GM15510 (cell line): ENCODE measurements around the gene FGFR3.

ENCODE experiments used
- POLR2A ChIP-seq: IDR thresholded peaks from 3 replicates; pipeline ENCODE4 v1.6.1; 2011; ENCODE audit warnings: borderline replicate concordance; ENCODE audit not compliant: insufficient read length; ENCODE audit errors: extremely low read depth

Gene FGFR3

DNA sequence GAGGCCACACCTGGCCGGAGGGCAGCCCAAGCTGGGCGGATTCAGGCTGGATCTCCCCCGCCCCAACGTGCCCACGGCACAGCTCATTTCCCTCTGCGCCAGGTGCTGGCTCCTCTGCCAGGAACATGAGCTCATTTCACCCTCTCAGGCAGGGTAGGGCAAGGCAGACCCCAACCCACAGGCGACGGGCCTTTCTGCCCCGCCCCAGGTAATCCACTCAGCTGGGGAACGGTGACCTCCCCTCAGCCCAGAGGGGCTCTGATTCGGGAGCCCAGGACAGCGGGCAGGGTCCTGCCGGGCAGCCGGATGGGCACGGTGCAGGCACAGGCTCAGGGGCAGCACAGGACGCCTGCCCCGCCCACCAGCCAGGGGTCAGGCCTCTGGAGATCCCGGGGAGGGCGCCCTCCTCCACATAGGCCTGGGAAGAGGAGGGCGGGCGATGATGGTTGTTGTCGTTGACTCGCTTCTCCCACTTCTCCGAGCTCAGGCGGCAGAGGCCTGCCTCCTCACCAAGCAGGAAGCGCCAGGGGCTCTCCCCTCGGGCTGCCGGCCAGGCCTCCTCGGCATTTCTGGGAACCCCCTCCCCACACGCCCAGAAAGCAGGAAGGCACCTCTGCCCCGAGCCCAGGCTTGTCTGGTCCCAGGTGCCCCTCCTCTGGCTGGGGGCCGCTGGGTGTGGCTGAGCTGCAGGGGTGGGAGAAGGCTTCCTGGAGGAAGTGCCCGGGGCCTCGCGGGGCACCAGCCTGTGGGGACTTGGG lies 40.6 kb upstream of the FGFR3 start:
- TF ChIP-seq POLR2A: no peak

DNA sequence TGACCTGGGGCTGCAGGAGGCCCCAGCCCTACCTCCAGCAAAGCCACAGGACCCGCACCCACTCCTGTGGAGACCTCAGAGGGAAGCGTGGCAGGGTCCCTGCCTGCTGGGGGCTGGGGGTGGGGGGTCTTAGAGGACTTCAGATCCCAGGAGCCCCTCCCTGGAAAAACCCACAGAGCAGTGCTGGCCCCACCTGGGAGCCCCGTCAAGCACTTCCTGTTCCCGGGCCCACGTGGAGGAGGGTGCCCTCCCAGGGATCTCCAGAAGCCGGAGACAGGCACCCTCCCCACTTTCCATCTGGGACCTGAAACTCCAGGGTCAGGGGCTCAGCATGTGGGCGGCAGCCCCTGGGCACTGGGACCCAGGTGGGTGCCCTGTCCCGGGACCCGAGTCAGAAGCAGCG lies 39.8 kb upstream of the FGFR3 start:
- no peak for TF ChIP-seq POLR2A

DNA sequence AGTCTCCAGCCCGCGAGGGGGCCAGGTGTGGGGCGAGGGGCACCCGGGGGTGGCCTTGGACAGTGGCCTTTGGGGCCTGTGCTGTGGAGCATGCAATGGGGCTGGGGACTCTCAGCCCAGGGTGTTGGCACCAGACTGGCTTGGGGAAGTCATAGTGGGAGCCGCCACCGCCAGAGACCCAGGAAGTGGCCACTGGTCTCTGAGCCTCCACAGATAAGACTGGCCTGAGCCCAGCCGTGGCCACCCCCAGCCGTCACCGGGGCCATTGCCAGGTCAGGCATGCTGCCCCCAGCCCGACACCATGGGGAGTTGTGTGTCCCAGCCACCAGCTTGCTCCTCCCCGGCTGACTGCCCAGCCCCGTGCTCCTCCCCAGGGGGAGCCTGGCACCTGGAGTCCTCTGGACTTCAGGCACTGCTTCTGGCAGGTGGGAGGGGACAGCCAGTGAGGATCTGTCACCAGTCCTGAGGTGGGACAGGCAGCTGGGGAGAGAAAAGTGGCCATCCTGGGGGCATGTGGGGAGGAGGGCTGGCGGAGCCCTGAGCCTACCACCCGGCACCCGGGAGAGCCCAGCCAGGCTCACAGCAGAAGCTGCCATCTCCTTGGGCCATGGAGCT lies 39.3 kb upstream of the FGFR3 start:
- TF ChIP-seq POLR2A: no peak

DNA sequence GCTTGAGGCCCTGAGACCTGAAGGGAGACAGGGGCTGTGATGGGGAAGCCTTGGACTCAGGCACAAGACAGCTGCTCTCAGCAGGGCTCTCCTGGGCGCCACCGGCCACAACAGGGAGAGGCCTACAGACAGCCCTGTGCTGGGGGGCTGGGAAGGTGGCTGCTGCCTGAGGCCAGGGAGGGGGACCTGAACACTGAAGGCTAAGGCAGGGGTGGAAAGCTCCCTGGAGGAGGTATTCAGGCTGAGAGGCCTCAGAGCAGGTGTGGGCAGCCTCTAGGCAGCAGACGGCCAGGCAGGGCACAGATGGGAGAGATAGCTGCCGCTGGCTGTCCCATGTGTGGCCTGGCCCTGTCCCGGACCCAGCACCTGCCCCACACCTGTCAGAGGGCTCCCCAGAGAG lies 38.8 kb upstream of the FGFR3 start:
- no peak for TF ChIP-seq POLR2A

DNA sequence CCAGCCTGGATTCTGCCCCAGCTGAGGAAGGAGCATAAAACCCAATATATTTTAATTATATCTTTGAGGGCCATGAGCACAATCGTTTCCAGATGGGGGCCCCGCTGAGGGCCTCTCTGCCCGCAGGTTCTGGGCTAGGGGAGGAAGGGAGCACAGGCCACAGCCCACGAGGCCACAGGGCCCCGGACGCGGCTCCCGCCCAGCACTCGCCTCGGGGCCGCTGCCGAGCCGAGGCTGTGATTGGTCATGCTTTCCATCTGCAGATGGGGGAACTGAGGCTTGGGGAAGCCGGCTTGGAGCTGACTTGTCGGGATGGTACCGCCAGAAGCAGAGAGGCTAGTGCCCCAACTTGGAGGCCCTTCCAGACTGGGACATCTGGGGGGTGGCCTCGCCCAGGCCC lies 37.8 kb upstream of the FGFR3 start:
- TF ChIP-seq POLR2A: no peak

DNA sequence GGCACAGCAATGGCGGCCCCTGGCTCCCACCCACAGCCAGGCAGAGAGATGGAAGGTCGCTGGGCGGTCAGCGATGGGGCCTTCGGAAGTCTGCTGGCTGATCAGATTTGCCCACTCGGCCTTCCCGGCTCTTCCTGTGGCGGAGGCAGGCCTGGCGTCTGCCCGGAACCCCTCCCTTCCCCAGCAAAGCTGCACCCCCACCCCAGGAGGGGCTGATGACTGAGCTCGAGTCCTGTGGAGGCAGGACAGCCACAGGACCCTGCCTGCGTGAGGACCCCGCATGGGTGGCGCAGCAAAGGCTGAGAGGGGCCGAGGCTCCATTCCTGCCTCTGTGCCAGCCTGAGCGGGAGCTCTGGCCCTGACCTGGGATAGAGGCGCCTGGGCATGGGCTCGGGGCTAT lies 37.0 kb upstream of the FGFR3 start:
- no peak for TF ChIP-seq POLR2A

DNA sequence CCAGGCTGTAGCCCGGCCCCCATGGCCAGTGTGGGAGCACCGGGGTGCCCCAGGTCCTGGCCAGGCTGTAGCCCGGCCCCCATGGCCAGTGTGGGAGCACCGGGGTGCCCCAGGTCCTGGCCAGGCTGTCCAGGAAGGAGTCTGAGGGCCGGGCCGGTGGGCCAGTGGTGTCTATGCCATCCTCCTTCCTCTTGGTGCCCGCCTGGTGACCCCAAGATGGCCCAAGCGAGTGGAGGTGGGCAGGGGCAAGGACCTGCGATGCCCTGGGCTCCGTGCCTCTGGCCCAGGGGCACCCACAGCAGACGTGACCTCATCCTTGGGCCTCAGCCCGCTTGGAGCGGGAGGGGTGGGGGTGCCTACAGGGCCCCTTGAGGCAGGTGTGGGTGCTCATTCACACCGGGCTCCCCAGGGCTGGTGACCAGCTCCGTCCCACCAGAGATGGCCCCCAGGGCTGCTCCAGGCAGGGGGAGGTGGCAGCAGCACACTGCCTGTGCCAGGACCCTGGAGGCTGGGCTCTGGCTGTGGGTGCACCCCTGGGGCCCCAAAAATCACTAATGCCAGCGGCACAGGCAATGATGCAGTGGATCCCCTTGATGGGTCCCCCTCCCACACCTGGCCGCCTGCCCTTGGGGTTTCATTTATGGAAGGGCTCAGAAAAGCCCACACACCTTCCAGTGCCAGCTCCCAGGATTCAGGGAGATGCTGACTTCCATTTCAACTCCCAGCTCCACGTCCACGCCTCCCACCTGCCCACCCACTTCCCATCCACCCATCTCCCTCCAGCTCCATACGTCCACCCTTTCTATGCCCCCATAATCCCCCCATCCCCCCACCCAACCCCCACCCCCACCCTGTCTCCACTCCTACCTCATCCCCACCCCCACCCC lies 36.0 kb upstream of the FGFR3 start:
- no peak for TF ChIP-seq POLR2A

DNA sequence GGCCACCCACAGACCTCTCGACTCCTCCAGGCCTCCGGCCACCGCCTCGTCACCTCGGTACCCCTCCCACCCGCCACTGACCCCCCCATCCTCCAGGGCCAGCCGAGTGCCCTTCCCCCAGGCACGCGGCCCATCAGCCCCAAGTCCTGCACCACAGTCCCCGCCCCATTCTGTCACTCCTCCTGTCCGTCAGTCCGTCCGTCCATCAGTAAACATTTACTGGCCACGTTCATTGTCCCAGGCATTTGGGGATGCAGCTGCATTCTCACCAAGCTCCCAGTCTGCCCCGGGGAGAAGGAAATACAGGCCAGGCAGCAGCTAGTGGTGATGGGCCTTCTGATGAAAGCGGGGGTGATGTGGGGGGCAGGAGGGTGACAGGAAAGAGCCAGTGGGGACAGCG lies 35.3 kb upstream of the FGFR3 start:
- TF ChIP-seq POLR2A: no peak

DNA sequence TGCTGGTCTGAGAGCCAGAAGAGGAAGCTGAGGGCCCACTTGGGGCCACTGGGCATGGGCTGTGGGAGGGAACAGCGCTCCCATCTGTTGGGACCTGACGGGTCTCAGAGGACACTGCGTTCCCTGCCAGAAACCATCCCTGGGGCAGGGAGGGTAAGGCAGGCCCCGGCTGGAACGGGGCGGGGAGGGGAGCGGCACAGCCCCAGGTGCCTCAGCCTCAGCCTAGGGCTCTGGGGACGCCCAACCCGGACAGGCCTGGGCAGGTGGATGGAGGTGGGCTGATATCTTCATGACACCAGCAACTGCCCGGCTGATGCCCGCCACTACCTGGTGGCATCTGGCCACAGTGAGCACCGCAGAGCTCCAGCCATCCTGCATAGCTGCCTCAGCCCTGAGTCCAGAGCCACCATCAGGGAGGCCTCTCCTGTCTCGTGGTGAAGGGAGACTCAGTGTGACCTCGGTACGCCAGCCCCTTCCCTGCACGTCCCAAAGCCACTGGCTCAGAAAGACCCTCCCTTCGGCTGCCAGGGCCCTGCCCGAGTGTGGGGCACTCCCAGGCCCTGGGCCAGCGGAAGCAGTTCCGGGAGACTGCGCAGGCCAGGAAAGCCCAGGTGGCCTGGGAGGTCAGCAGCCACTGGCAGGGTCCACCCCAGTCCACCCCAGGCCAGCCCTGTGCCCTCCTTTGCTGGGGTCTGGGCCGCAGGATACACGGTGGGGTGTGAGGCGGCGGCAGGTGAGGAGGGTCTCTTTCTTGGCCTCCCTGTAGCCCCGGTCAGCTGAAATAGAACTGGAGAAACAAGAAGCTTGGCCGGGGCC lies 34.6 kb upstream of the FGFR3 start:
- TF ChIP-seq POLR2A: no peak

DNA sequence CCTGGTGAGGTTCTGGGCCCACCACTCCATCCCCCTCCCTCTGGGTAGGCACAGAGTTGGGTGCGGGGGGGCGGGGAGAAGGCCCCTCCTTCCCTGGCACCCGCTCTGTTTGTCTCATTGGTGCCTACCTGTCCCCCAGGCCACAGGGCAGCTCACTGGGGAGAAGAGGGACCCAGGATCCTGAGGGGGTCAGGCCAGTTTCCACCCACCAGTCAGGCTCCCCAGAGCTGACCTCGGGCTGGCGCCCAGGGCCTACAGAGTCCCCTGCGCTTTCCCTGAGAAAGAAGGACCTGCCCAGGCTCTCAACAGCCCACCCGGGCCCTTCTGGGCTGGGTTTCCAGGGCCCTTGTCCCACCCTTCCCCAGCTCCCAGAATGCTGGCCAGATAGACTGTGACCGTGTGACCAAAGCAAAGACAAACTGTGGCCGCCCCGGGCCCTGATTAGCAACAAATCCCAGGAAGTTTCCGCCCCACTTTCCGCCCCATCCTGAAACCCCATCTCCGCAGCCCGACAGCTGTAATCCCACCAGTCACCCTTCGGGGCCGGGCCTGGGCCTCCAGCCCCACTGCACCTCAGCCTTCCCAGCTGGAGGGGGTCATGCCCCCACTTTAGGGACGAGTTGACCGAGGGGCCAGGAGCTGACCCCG lies 33.8 kb upstream of the FGFR3 start:
- TF ChIP-seq POLR2A: no peak

DNA sequence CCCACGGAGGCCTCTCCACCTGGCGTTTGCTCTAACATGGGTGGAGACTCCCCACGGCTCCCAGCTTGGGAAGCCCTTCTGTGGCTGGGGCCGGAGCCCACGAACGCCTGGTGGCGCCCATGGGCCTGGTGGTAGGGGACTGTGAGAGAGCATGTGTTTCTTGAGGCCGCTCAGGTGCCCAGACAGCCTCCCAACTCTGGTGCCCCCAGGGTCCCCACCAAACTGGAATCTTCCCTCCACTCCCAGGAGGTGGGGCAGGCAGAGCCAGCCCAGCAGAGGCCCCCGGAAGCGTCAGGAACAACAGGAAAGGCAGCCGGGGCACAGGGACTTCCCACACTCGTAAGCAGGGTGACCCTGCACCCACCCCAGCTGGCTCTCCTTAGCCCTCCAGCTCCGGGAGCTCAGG lies 33.3 kb upstream of the FGFR3 start:
- no peak for TF ChIP-seq POLR2A

DNA sequence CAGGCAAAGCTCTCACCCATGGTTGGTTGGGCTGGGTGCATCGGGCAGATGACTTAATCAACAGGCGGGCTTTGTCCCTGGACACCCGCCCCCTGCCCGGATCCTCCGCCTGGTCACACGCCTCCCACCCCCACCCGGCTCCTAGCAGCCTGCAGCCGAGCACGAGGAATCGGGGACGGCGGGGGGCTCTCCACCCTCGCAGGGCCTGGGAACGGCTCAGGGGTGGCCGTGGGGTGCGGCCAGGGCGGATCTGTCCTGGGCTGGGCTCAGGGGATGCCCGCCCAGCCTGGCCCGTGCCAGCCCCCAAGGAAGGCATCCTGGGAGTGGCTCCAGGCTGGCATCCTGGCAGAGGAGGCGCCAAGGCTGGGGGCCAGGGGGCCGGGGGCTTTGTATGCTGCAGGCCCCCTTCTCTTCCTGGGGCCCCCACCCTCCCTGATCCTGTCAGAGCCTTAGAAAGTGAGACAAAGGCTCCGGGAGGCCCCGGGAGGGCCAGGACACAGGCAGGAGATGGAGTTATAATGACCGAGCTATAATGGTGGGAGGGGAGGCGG lies 32.5 kb upstream of the FGFR3 start:
- no peak for TF ChIP-seq POLR2A

DNA sequence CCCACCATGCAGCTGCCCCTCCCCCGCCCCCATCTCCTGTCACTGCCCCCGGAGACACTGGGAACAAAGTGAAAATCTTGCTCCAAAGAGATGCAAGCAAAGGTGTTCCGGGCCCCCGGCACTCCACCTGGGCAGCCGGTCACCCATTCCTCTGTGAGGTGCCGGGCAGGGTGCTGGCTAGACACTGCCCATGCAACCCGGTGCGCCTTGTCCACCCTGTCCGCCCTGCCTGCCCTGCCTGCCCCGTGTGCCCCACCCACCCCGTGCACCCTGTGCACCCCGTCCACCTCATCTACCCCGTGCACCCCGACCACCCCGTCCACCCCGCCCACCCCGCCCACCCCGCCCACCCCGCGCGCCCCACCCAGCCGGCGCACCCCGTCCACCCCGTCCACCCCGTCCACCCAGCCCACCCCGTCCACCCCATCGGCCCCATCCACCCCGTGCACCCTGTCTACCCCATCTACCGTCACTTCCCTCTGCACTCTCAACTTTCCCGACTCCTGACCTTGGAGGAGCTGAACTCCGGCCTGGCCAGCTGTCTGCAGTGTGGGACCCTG lies 31.9 kb upstream of the FGFR3 start:
- TF ChIP-seq POLR2A: no peak

DNA sequence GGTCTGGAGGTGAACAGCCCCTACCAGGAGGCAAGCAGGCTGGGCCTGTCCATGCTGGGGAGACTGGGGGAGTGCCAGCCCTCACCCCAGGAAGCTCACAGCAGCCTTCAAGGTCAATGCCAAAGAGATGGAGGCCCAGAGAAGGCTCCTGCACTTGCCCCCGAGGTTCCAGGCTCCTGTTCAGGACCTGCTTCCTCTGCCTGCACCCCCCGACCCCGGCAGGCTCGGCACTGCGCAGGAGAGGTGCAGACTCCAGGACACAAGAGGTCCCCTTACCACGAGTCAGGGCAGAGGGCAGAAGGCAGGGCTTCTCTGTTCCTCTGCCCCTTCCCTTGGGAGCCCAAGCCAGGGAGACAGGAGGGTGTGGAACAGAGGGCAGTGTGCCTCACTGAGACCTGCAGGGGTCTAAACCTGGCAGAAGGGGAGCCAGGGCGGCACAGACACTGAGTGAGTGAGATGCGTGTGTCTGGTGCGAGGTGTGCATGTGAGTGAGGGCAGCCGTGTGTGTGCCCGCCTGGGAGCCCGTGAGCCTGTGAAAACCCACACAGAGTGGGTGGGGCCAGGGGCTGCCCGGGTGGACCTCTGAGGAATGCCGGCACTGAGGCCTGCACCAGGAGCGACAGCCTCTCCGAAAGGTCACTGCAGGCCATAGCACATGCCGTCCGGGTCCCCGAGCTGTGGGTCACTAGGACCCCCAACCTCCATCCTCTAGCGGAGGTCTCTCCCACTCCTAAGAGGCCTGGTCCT lies 30.7 kb upstream of the FGFR3 start:
- TF ChIP-seq POLR2A: no peak

DNA sequence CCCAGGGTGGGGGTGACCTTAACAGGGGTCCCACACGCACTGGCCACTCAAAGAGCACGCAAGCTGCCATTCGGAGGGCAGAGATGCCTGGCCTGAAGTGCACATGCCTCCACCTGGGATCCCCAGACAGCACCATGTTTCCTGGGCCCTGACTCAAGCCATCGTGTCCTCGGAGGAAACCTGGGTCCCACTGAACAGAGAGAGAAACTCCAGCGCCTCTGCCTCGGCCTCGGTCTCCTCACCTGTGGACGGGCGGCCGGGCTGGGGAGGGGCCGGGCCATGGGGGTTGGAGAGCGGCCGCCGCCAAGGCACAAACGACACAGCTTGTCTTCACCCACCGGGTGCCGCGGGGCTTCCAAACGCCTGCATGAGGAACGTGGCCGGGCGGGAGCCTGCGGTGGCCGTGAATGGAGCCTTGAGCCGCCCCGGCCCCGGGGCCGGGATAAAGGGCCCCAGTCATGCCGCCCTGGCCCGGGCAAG lies 30.0 kb upstream of the FGFR3 start:
- no peak for TF ChIP-seq POLR2A
